HG02798 (cell line): Measurements from ENCODE around the gene CHURC1.

Source experiments
- ATAC-seq: cut with Tn5 transposase; IDR thresholded peaks from one replicate; pipeline ENCODE4 v1.9.1; 2021; ENCODE audit warnings: mild to moderate bottlenecking; ENCODE audit not compliant: unreplicated experiment, poor library complexity

CHURC1 gene

GRCh38 chr14:64979336-64980074, 65.2 kb downstream of the CHURC1 start:
- no peak for ATAC-seq

- ATAC-seq = no peak
These were observed 69.4 kb downstream of the CHURC1 start for GRCh38 chr14:64983439-64984310.
